ENCODE data around the gene GPC1.

GPC1 gene

DNA sequence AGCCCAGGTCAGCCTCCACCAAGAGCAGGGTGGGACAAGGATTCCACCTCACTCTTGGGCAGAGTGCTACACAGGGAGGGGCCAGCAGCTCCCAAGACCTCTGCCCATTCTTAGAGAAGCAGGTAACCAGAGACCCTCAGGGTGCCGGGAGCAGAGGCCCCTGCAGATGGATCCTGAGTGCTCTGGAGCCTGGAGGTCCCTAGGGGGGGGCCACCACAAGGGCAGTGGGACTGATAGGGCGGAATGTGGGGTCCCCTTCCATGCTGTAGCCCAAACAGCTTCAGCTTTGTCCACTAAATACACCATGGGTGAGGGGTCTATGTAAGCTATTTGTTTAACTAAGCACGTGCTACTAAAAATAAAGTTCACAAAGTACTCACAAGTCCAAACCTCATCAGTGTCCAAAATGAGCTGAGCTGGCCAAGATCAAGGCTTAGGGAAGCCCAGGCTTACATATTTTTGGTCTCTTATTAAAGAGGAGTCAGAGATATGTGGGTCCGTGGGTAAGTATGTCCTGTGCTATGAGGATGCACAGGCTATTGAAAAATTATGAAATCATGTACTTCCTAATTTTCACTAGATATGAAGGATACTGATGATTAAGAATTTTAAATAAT, 21.5 kb upstream of the GPC1 start:
- TF ChIP-seq ZNF274 (IDR thresholded peaks at IDR 0.05; ENCODE audit: low read depth, low read length): no peak
- H3K4me3 ChIP-seq (ENCODE audit: low read length): no peak overlapping the region

DNA sequence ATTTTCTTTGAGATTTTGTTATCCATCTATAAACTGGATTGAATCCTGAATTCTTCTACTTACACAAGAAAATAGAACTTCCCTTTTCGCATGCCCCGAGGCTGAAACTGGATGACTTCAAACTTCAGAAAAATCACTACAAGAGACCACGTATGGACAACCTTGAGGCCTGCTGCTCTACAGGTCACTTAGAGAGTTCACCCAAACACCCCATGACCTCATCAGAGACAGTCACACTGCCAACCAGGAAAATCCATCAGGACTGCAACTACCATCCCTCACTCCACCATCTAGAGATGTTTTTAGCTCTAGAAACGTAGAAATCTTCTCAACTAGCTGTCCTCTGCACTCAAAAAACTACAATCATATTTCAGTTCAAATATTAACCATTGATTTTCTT, 18.6 kb upstream of the GPC1 start:
- no peak for TF ChIP-seq ZNF274 (IDR thresholded peaks at IDR 0.05; ENCODE audit: low read depth, low read length)
- no peak overlapping the region for H3K4me3 ChIP-seq (ENCODE audit: low read length)

DNA sequence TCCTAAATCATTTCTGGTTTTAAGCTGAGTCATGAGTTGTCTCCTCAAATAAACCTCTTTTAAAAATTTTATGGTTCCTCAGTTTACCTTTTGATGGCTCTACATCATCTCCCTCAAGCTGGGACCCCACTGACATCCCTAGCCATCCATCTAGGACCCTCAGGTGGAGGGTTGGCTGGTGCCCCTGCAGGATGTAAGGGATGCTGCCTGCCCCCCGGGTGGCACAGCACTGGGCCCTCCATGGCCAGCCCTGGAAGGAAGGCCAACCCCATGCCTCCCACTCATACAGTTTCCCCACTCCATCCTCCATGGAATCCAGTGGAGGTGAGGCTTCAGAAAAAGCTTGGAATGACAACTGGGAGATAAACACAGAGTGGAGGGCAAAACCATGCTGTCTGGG, 17.2 kb upstream of the GPC1 start:
- H3K4me3 ChIP-seq (ENCODE audit: low read length): no peak overlapping the region
- no peak for TF ChIP-seq ZNF274 (IDR thresholded peaks at IDR 0.05; ENCODE audit: low read depth, low read length)

DNA sequence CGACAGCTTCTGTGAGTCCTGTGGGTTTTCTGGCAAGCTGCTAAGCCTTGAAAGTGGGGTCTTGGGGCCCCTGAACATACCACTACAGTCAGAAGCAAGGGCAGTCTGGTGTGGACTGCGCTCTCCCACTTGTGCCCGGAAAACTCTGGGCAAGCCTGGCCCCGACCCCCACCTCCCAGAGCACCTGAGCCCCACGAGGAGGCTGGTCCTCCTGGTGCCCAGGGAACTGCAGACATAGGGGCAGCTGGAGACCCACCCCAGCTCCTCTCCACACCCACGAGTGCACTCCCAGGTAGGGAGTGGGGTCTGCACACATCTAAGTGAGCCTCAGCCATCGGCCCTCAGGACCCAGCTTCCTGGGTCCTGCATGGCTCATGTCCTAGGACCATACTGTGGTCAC, 16.2 kb upstream of the GPC1 start:
- no peak overlapping the region for H3K4me3 ChIP-seq (ENCODE audit: low read length)
- TF ChIP-seq ZNF274 (IDR thresholded peaks at IDR 0.05; ENCODE audit: low read depth, low read length): no peak

DNA sequence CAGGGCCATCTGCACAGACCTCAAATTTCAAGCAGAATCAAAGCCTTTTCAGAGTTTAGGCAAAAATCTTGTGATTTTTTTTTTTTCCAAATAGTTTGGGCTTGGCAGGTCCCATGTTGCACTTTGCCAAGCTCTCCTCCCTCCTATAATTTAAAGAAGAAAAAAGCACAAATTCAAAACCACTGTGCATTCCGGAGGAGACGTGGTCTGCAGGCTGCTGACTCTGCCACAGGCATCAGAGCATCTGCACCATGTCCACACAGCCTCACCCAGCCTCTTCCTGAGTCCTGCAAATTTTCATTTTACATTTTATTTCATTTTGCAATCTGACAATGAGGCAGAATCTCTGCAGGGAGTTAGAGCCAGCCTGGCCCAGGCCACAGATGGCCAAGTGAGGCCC, 15.7 kb upstream of the GPC1 start:
- H3K4me3 ChIP-seq (ENCODE audit: low read length): no peak overlapping the region
- TF ChIP-seq ZNF274 (IDR thresholded peaks at IDR 0.05; ENCODE audit: low read depth, low read length): no peak

DNA sequence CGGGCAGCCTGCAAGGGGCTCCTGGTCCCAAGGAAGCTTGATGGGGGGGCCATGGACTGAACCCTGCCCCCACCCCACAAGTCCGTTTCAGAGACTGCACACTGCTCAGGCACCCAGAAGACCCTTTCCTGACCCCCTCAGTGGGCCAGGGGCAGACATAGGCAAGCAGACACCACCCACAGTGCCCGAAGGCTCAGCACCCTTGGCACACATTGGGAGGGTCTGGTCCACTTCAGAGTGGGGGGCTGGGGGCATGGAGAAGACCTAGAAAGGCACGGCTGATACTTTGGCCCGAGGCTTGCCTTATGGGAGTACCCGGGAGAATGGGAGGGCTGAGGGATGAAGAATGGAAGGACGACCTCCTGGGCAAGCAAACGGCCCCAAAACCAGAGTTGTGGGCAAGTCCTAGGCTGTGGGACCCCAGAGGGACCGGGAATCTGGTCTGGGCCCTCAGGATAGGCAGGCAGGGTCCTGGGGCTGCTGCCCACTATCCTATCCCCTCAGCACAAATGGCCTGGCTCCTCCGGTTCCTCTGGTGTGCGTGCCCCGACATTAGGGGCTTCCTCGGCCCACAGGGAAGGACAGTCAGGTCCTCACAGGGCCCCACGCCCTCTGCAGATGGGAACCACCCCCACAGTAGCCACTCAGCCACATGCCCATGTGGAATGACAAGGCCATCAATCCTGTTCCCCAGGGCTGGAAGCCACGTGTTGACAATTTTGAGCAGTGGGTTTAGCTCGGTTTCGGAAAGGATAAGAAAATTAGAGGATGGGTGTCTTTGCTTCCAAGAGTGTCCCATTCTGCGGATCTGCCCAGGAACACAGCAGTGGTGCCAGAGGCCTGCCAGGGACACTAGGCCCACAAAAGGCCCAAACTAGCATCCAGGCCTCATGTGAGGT, 15.0 kb upstream of the GPC1 start:
- H3K4me3 ChIP-seq (ENCODE audit: low read length): no peak overlapping the region
- TF ChIP-seq ZNF274 (IDR thresholded peaks at IDR 0.05; ENCODE audit: low read depth, low read length): no peak

DNA sequence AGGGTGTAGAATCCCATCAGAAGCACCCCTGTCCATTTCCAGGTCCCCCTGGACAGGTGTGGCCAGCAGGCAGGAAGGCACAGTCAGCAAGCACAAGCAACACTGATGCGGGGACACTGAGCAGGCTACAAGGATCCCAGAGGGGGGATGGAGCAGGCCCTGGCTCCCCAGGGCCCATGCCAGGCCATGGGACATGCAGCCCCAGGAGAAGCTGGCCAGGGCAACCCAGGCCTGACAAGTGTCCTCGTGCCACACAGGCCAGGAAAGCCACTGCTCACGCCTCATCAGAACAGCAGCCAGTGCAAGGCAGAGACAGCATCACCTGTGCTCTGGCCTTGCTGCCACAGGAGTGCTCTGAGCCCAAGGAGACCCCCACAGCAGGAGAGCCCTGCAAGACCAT, 14.1 kb upstream of the GPC1 start:
- no peak for TF ChIP-seq ZNF274 (IDR thresholded peaks at IDR 0.05; ENCODE audit: low read depth, low read length)

DNA sequence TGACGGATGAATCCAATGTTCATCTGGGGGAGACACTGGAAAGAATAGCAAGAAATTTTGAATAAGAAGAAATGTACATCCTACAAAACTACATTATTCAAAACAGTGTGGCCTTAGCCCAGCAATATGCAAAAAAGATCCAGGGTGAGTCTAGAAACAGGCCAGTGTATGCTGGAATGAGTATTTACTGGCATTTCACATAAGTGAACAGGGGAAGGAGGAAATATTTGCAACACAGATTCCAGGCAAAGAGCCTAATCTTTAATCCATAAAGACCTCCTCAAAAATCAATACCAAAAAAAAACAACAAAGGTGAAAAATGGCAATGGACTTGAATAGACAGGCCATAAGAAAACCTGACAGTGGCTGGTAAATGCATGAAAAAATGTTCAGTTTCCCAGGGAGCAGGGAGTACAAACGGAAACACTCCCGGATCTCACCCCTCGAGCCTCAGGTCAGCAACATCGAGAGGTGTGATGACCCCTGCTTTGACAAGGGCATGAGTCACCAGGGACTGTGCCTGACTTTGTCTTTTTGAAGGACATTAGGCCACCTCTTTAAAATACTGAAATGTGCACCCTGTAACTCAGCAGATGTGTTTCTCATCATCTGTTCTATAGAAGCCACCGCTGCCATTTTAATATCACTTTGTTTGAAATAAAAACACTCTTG, 12.7 kb upstream of the GPC1 start:
- H3K4me3 ChIP-seq (ENCODE audit: low read length): no peak overlapping the region
- no peak for TF ChIP-seq ZNF274 (IDR thresholded peaks at IDR 0.05; ENCODE audit: low read depth, low read length)

More for the DNA sequence above, 14.1 kb upstream of the GPC1 start:
- H3K4me3 ChIP-seq (ENCODE audit: low read length): no peak overlapping the region

DNA sequence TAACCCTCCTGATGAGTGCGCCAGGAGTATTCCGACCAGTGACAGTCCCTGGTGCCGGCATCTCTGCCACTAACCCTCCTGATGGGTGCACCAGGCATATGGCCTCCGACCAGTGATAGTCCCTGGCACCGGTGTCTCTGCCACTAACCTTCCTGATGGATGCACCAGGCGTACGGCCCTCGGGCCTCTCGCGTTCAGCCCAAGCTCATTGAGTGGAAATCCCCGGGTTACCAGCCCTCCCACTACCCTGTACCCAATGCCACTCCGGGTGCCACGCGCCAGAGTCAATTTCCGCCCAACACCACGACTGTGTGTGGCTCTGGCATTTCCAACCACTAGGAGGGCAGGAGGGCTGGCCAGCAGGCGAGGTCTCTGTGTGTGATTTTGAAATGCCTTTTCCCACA, 11.7 kb upstream of the GPC1 start:
- H3K4me3 ChIP-seq (ENCODE audit: low read length): no peak overlapping the region
- no peak for TF ChIP-seq ZNF274 (IDR thresholded peaks at IDR 0.05; ENCODE audit: low read depth, low read length)

DNA sequence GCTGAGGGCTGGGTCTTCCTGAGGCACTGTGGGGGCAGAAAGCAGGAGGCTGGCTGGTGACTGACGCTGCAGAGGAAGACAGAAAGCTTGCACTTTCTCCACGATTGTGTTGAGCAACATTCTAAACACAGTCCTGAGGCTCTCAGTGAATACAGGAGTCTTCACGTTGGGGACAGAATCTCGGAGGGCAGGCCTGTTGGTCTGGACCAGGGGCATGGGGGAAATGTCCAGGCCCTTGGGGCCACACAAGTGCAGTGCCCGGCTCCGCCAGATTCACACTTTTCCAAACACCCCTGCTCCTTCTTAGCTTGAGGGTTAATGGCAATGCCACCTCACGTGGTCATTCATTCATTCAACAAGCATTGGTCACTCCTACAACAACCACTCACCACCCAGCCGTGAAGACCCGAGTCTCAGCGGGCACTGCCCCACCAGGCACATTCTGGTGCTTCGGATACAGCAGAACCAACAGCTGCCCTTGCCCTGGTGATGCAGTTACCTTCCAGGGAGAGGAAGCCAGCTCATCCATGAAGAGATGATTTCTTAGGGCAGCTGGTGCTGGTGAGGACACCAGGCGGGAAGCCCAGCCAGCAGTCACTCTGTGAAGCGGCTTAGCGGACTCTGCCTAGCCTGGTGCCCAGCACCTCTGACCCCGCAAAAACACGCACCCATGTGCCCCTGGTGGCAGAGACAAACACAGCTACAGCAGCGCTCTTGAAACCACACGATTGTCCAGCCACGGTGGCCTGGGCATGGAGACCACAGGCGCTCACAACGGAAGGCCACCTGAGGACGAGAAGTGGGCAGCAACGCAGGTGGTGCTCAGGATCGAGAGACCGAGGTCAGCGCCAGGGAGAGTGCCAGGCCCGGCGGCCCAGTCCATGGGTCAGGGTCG, 10.9 kb upstream of the GPC1 start:
- H3K4me3 ChIP-seq (ENCODE audit: low read length): no peak overlapping the region
- no peak for TF ChIP-seq ZNF274 (IDR thresholded peaks at IDR 0.05; ENCODE audit: low read depth, low read length)

DNA sequence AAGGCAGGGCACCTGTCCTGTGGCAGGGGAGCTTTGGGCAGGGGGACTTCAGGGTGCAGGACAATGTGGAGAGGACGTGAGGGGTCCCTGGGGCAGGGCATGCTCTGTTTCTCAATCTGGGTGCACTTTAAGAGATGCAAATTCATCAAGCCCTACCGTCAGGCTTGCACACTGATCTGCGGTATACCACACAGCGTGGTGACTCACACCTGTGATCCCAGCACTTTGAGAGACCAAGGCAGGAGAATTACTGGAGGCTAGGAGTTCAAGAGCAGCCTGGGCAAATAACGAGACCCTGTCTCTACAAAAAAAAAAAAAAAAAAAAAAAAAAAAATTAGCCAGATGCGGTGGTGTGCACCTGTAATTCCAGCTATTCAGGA, 10.2 kb upstream of the GPC1 start:
- TF ChIP-seq ZNF274 (IDR thresholded peaks at IDR 0.05; ENCODE audit: low read depth, low read length): no peak

DNA sequence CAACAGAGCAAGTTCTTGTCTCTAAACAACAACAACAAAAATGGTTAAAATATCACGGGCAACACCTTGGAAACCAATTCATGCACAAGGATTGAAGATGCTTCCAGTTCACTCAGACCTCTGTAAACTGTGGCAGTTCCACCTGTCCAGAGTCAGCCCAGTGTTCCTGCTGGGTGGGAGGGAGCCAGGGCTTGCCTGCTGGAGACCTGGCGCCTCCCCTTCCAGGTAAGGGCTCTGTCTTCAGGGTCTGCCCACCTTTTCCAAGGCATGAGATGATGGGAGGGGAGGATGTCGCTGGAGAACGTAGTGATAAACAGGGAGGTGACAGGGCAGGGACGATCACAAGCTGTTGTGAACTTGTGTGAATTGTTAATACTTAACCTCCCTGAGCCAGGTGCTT, 9.8 kb upstream of the GPC1 start:
- no peak for TF ChIP-seq ZNF274 (IDR thresholded peaks at IDR 0.05; ENCODE audit: low read depth, low read length)
- H3K4me3 ChIP-seq (ENCODE audit: low read length): no peak overlapping the region

More for the DNA sequence above, 10.2 kb upstream of the GPC1 start:
- H3K4me3 ChIP-seq (ENCODE audit: low read length): no peak overlapping the region

DNA sequence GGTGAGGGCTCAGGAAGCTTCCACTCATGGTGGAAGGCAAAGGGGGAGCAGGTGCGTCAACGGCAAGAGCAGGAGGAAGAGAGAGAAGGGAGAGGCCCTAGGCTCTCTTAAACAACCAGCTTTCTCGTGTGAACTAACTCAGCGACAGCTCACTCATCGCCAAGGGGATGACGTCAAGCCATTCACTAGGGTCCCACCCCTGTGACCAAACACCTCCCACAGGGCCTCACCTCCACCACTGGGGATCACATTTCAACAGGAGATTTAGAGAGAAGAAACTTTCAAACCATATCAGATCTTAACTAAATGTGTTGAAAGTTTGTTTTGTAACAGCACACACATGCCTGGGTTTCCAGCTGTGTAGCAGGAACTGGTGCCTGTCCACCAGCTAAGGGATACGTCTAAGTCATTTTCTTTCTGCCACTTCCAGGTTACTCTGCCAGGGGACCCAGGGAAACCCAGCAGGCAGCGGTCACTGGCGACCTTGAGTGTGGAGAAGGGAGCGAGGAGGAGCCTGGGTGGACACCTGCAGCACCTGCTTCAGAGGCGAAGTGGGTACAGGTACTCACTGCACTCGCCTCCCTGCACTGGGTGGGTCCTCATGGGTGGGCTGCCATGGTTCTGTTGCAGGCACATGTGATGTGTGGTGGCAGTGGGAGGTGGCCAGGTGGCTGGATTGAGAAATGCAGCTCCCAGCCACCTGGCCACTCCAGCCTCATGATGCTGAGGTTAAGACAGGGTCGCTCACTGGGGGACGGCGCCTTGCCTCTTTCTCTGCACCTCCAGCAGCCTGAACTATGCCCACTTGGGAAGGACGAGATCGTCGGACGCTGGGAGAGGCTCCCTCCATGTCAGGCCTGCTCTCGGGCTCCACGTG, 8.4 kb upstream of the GPC1 start:
- TF ChIP-seq ZNF274 (IDR thresholded peaks at IDR 0.05; ENCODE audit: low read depth, low read length): no peak
- H3K4me3 ChIP-seq (ENCODE audit: low read length): no peak overlapping the region

All from GM08714 (cell line).